ACHN (cell line): ENCODE results near the gene ACOT7.

Source experiments
- DNase-seq: peaks from one replicate; pipeline ENCODE4 v3.0.0-alpha.2; 2015
- in situ Hi-C: cut with HindIII; loops from 2 replicates; pipeline ENCODE4 v1.10.0; 2017; ENCODE audit warnings: low sequenced_read_pairs, low pct_ligation_motif_present, low pct_unique_long_range_greater_than_20kb

Gene ACOT7

GRCh38 chr1:6281511-6282402 lies 111.8 kb downstream of the ACOT7 start:
- no peak for DNase-seq
- in situ Hi-C loops: no loop called here

GRCh38 chr1:6280761-6281451 lies 112.7 kb downstream of the ACOT7 start:
- DNase-seq: peak; percentile 7
- in situ Hi-C loops: no loop called here

GRCh38 chr1:6279613-6280383 lies 113.8 kb downstream of the ACOT7 start:
- DNase-seq: no peak
- in situ Hi-C loops: no loop called here

- no peak for DNase-seq
- in situ Hi-C loops: no loop called here
Observed at GRCh38 chr1:6279066-6279465, 114.5 kb downstream of the ACOT7 start.

- in situ Hi-C loops: no loop called here
- no peak for DNase-seq
Observed at GRCh38 chr1:6278263-6278662, 115.3 kb downstream of the ACOT7 start.

- DNase-seq: no peak
- in situ Hi-C loops: no loop called here
Observed at GRCh38 chr1:6276811-6277555, 116.6 kb downstream of the ACOT7 start.

- in situ Hi-C loops: no loop called here
- DNase-seq: no peak
Observed at GRCh38 chr1:6275826-6276782, 117.5 kb downstream of the ACOT7 start.

- DNase-seq: no peak
- in situ Hi-C loops: no loop called here
Observed at GRCh38 chr1:6274622-6275139, 118.9 kb downstream of the ACOT7 start.

GRCh38 chr1:6274102-6274501 lies 119.5 kb downstream of the ACOT7 start:
- DNase-seq: no peak
- in situ Hi-C loops: no loop called here

- peak; percentile 62 for DNase-seq
- in situ Hi-C loops: no loop called here
Observed at GRCh38 chr1:6273380-6273891, 120.1 kb downstream of the ACOT7 start.

GRCh38 chr1:6272868-6273267 lies 120.7 kb downstream of the ACOT7 start:
- no peak for DNase-seq
- in situ Hi-C loops: no loop called here

GRCh38 chr1:6272452-6272851 lies 121.1 kb downstream of the ACOT7 start:
- in situ Hi-C loops: no loop called here
- DNase-seq: no peak

- in situ Hi-C loops: no loop called here
- DNase-seq: no peak
Observed at GRCh38 chr1:6271554-6271953, 122.0 kb downstream of the ACOT7 start.

- in situ Hi-C loops: no loop called here
- no peak for DNase-seq
Observed at GRCh38 chr1:6271006-6271405, 122.6 kb downstream of the ACOT7 start.

GRCh38 chr1:6270401-6270800 lies 123.2 kb downstream of the ACOT7 start:
- in situ Hi-C loops: no loop called here
- DNase-seq: no peak

- in situ Hi-C loops: no loop called here
- no peak for DNase-seq
Observed at GRCh38 chr1:6269720-6270400, 123.7 kb downstream of the ACOT7 start.

GRCh38 chr1:6269296-6269695 lies 124.3 kb downstream of the ACOT7 start:
- in situ Hi-C loops: no loop called here
- DNase-seq: no peak
